Skeletal muscle tissue (tissue), 4 donors: ENCODE results near the gene GOLGA6L25. TPM values are rescaled to one million over a fixed set of nuclear protein-coding genes. Genes with fewer than 3 reads are reported as not detected.
"Not testable (repeated sequence)": the region's sequence is repeated elsewhere in the genome, so short reads cannot be mapped to it uniquely, and the experiment has no call there.

Experiments
- H3K27ac ChIP-seq: one replicate; pipeline ENCODE4 v1.7.0; 2013; ENCODE audit warnings: mild to moderate bottlenecking, low read depth, low read length, inconsistent platforms
- H3K27me3 ChIP-seq, 3 donors: one replicate each; pipeline ENCODE4 v1.7.0; 2013; ENCODE audit warnings: low read length in 3 of 3; ENCODE audit not compliant: control insufficient read depth in 3 of 3, insufficient read depth in 3 of 3
- H3K36me3 ChIP-seq, 3 donors: one replicate each; pipeline ENCODE4 v1.7.0; 2013; ENCODE audit warnings: low read length in 3 of 3; ENCODE audit not compliant: control insufficient read depth in 3 of 3, insufficient read depth in 3 of 3
- H3K4me1 ChIP-seq, 3 donors: one replicate each; pipeline ENCODE4 v1.7.0; 2013; ENCODE audit warnings: low read length in 3 of 3, mild to moderate bottlenecking in 3 of 3; ENCODE audit not compliant: control insufficient read depth in 3 of 3, insufficient read depth in 3 of 3
- H3K4me3 ChIP-seq, 3 donors: one replicate each; pipeline ENCODE4 v1.7.0; 2013; ENCODE audit warnings: low read length in 3 of 3
- H3K9ac ChIP-seq, 3 donors: one replicate each; pipeline ENCODE4 v1.7.0; 2013; ENCODE audit warnings: low read length in 3 of 3, mild to moderate bottlenecking in 3 of 3, moderate library complexity in 2 of 3, low read depth in 1 of 3
- H3K9me3 ChIP-seq, 3 donors: one replicate each; pipeline ENCODE4 v1.7.0; 2013; ENCODE audit warnings: low read length in 3 of 3; ENCODE audit not compliant: control insufficient read depth in 3 of 3
- total RNA-seq: library from RNA; depleted of rRNA; stranded (reverse); fragments of >200 nt; gene quantifications from one replicate; pipeline ENCODE4 v1.2.3, GENCODE V29; 2014
- donor health status: Osteomylitis.

The GOLGA6L25 gene, protein sequence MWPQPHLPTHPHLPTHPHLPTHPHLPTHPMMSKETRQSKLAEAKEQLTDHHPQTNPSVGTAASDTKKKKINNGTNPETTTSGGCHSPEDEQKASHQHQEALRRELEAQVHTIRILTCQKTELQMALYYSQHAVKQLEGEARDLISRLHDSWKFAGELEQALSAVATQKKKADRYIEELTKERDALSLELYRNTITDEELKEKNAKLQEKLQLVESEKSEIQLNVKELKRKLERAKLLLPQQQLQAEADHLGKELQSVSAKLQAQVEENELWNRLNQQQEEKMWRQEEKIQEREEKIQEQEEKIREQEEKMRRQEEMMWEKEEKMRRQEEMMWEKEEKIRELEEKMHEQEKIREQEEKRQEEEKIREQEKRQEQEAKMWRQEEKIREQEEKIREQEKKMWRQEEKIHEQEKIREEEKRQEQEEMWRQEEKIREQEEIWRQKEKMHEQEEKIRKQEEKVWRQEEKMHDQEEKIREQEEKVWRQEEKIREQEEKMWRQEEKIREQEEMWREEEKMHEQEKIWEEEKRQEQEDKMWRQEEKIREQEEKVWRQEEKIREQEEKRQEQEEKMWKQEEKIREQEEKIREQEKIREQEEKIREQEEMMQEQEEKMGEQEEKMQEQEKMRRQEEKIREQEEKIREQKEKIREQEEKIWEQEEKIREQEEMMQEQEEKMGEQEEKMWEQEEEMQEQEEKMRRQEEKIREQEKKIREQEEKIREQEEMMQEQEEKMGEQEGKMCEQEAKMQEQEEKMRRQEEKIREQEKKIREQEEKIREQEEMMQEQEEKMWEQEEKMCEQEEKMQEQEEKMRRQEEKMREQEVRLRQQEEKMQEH
- total RNA-seq = not detected

GRCh38 chr15:28553268-28553667 is at the start of gene GOLGA6L25:
Gene GOLGA6L25 (plus strand): TSS chr15:28553568. CDS start chr15:28553629, 61 bp downstream.
- not testable (repeated sequence) for H3K9ac ChIP-seq, H3K27me3 ChIP-seq, H3K9me3 ChIP-seq, H3K4me3 ChIP-seq, H3K4me1 ChIP-seq, H3K36me3 ChIP-seq, H3K27ac ChIP-seq

DNA sequence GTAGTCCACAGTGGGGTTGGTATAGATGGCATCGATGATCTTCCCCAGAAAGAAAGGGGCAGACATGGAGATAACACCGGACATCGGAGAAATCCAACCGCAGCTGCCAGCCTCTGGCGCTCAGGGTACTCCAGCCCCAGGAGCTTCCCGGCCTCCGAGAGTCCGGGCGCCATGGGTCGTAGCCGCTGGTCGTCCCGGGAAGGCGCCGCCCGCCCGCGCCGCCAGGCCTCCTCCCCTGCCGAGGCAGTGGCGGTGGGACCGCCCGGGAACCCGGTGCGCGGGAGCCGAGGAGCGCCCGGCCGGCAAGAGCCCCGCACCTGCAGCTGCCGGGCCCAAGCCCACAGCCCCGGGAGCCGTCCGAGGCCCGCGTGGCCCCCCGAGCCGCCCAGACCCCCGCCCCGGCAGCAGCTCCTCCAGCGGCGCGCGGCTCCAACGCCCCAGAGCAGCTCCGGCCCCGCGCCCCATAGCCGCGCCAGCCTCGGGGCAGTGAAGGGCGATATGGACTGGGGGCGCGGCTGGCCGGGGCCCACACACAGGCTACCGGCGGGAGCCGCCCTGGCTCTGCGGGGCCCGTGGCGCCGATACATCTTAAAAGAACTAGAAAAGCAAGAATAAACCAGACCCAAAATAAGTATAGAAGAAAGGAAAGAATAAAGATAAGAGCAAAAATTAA is 45.0 kb upstream of the GOLGA6L25 start:
- not testable (repeated sequence) for H3K4me3 ChIP-seq, H3K27ac ChIP-seq, H3K27me3 ChIP-seq

DNA sequence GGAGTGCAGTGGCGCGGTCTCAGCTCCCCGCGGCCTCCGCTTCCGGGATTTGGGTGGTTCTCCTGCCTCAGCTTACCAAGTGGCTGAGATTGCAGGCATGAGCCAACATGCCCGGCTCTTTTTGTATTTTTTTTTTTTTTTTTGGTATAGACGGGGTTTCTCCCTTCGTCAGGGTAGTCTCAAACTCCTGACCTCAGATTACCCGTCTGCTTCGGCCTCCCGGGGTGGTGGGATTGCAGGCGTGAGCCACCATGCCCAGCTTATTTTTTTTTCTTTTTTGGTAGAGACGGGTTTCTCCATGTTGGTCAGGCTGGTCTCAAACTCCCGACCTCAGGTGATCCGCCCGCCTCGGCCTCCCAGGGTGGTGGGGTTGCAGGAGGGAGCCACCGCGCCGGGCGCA is 39.2 kb upstream of the GOLGA6L25 start:
- H3K27ac ChIP-seq, H3K9ac ChIP-seq, H3K4me1 ChIP-seq, H3K9me3 ChIP-seq, H3K36me3 ChIP-seq, H3K27me3 ChIP-seq, H3K4me3 ChIP-seq: not testable (repeated sequence)

More for the DNA sequence above, 45.0 kb upstream of the GOLGA6L25 start:
- H3K36me3 ChIP-seq, H3K9ac ChIP-seq, H3K4me1 ChIP-seq, H3K9me3 ChIP-seq: not testable (repeated sequence)

DNA sequence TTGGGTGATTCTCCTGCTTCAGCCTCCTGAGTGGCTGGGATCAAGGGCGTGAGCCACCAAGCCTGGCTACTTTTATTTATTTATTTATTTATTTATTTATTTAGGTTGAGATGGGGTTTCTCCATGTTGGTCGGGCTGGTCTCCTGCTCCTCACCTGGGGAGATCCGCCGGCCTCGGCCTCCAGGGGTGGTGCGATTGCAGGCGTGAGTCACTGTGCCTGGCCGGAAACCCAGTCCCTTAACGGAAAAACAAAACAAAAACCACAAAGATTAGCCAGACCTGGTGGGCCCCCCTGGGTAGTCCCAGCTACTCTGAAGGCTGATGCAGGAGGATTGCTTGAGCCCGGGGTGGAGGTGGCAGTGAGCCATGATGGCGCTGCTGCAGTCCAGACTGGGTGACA is 38.2 kb upstream of the GOLGA6L25 start:
- H3K27me3 ChIP-seq, H3K4me1 ChIP-seq, H3K27ac ChIP-seq, H3K9ac ChIP-seq, H3K36me3 ChIP-seq, H3K9me3 ChIP-seq, H3K4me3 ChIP-seq: not testable (repeated sequence)

GRCh38 chr15:28532954-28533353 is 20.4 kb upstream of the GOLGA6L25 start, which contains the start of gene GOLGA8G:
Gene GOLGA8G (minus strand): TSS chr15:28532971. CDS start chr15:28532909, 62 bp downstream.
- not testable (repeated sequence) for H3K36me3 ChIP-seq, H3K9ac ChIP-seq, H3K27me3 ChIP-seq, H3K9me3 ChIP-seq, H3K4me1 ChIP-seq, H3K27ac ChIP-seq, H3K4me3 ChIP-seq

GRCh38 chr15:28573351-28573750 is 20.0 kb downstream of the GOLGA6L25 start:
- not testable (repeated sequence) for H3K4me3 ChIP-seq

GRCh38 chr15:28588977-28589606 is 35.7 kb downstream of the GOLGA6L25 start:
- not testable (repeated sequence) for H3K9me3 ChIP-seq, H3K4me3 ChIP-seq, H3K36me3 ChIP-seq, H3K9ac ChIP-seq, H3K4me1 ChIP-seq, H3K27ac ChIP-seq, H3K27me3 ChIP-seq

More at GRCh38 chr15:28573351-28573750, 20.0 kb downstream of the GOLGA6L25 start:
- not testable (repeated sequence) for H3K4me1 ChIP-seq, H3K9ac ChIP-seq, H3K36me3 ChIP-seq, H3K27ac ChIP-seq, H3K27me3 ChIP-seq, H3K9me3 ChIP-seq

DNA sequence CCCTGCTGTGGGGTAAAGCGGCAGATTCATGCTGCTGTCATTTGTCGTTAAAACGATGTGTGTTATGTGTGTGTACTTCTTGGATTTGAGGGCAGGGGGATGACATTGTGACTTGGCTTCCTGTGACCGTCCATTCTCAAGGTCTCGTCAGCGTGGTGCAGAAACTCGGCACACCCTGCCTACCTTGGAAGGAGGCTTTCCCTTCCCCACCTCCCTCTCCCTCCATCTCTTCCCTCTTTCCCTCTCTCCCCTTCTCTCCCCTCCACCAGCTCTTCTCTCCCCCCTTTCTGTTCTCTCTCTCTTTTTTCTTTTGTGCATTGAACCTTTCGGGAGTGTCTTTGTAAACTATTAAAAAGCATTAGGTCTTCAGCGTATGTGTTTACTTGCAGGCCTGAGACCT is 36.4 kb downstream of the GOLGA6L25 start:
- not testable (repeated sequence) for H3K27ac ChIP-seq, H3K27me3 ChIP-seq, H3K36me3 ChIP-seq, H3K9me3 ChIP-seq, H3K4me1 ChIP-seq
- peak overlapping the region; percentile 54 to 63 (median 59) for H3K4me3 ChIP-seq
- H3K9ac ChIP-seq = peak overlapping the region in 1 of 3 donors; percentile 50

GRCh38 chr15:28592395-28592794 is 39.0 kb downstream of the GOLGA6L25 start:
- not testable (repeated sequence) for H3K4me1 ChIP-seq, H3K9ac ChIP-seq, H3K27ac ChIP-seq, H3K9me3 ChIP-seq, H3K27me3 ChIP-seq, H3K36me3 ChIP-seq, H3K4me3 ChIP-seq
